Keratinocyte (primary cell): Measurements from ENCODE around the gene SYMPK.

Experiments
- CTCF ChIP-seq, 3 experiments: IDR thresholded peaks in 1 of 3; conservative IDR thresholded peaks in 1 of 3; optimal IDR thresholded peaks in 1 of 3; 2 replicates in 2 of 3; 3 replicates in 1 of 3; pipeline versions ENCODE3 to v1.5.1; 2011; ENCODE audit warnings: low read length in 3 of 3, mild to moderate bottlenecking in 3 of 3, moderate library complexity in 2 of 3, control low read depth in 1 of 3, inconsistent platforms in 1 of 3; ENCODE audit not compliant: insufficient read depth in 2 of 3; ENCODE audit errors: extremely low read depth in 1 of 3
- EZH2 ChIP-seq: IDR thresholded peaks from one replicate; pipeline ENCODE4 v1.6.1; 2012; ENCODE audit warnings: inconsistent platforms, mild to moderate bottlenecking, low read length, moderate library complexity

GRCh38 chr19:45773384-45773783 is 89.6 kb downstream of the SYMPK start:
- TF ChIP-seq CTCF (optimal IDR thresholded peaks at IDR 0.05 in 1 of 3, IDR thresholded peaks at IDR 0.05 in 1 of 3, conservative IDR thresholded peaks at IDR 0.05 in 1 of 3; ENCODE audit: extremely low read depth in 1 of 3, insufficient read depth in 2 of 3, low read length in 3 of 3) = no peak
- TF ChIP-seq EZH2 = no peak
